ENCODE results near the gene RPL29. TPM values are rescaled to one million over a fixed set of nuclear protein-coding genes. Genes with fewer than 3 reads are reported as not detected.
"Not testable (repeated sequence)": the region's sequence is repeated elsewhere in the genome, so short reads cannot be mapped to it uniquely, and the experiment has no call there.

Gene RPL29
- total and polyA plus RNA-seq, 2 donors from 2014 or later, result 785 to 1,416 TPM

DNA sequence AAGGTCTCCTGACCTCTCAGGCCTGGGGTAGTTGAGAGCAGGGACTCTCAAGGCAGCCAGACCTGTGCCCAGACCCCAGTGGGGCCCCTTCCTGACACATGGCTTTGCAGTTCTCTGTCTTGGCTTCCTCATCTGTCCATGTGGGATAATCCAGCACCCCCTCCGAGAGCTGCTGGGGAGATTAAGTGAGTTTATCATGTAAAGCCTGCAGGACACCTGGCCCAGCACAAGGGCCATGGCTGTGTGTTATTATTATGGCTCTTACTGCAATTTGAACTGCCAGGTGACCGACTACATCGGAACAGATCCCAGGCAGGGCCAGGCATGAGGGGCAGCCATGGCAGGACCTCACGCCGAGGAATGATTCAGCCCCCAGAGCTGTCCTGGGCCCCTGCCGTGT, 48.1 kb upstream of the RPL29 start:
- Histone ChIP-seq H3K4me1 (ENCODE audit: control insufficient read depth in 2 of 3, insufficient read depth in 2 of 3, low read depth in 1 of 3, low read length in 3 of 3) (peaks cover 0 to 8% (median 0%) of the 10 kb centered on the region in 3 donors), H3K27ac (ENCODE audit: low read depth in 2 of 2, low read length in 2 of 2) (no peak overlapping the region), H3K9me3 (ENCODE audit: control insufficient read depth in 2 of 3, insufficient read depth in 1 of 3, low read length in 3 of 3) (no peaks in the 10 kb centered on the region), H3K27me3 (ENCODE audit: control insufficient read depth, insufficient read depth, low read length) (no peaks in the 10 kb centered on the region), H3K4me3 (ENCODE audit: low read length in 3 of 3) (no peak overlapping the region), H3K9ac (ENCODE audit: low read length in 3 of 3) (no peak overlapping the region), H3K36me3 (ENCODE audit: control insufficient read depth in 2 of 3, insufficient read depth in 3 of 3, low read length in 3 of 3) (peaks cover 0 to 4% (median 0%) of the 10 kb centered on the region in 3 donors)
- FAIRE-seq, result no peak
- DNase-seq, result no peak
- TF ChIP-seq, protein P1, sequence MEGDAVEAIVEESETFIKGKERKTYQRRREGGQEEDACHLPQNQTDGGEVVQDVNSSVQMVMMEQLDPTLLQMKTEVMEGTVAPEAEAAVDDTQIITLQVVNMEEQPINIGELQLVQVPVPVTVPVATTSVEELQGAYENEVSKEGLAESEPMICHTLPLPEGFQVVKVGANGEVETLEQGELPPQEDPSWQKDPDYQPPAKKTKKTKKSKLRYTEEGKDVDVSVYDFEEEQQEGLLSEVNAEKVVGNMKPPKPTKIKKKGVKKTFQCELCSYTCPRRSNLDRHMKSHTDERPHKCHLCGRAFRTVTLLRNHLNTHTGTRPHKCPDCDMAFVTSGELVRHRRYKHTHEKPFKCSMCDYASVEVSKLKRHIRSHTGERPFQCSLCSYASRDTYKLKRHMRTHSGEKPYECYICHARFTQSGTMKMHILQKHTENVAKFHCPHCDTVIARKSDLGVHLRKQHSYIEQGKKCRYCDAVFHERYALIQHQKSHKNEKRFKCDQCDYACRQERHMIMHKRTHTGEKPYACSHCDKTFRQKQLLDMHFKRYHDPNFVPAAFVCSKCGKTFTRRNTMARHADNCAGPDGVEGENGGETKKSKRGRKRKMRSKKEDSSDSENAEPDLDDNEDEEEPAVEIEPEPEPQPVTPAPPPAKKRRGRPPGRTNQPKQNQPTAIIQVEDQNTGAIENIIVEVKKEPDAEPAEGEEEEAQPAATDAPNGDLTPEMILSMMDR (IDR thresholded peaks at IDR 0.05; ENCODE audit: borderline replicate concordance, extremely low read depth, insufficient read depth), result no peak
- intact Hi-C loops (cut with DNase I), result no loop called here

DNA sequence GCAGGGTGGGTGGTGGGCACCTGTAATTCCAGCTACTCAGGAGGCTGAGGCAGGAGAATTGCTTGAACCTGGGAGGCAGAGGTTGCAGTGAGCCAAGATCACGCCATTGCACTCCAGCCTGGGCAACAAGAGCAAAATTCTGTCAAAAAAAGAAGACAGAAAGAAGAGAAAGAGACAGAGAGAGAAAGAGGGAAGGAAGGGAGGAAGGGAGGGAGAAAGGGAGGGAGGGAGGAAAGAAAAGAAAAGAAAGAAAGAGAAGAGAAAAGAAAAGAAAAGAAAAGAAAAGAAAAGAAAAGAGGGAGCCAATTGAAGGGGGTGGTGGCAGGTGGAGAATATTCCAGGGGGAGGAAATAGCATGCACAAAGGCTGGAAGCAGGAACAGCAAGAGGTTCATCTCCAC, 47.3 kb upstream of the RPL29 start:
- H3K9ac ChIP-seq (ENCODE audit: low read length in 3 of 3); H3K36me3 ChIP-seq (ENCODE audit: control insufficient read depth in 2 of 3, insufficient read depth in 3 of 3, low read length in 3 of 3); DNase-seq; H3K4me3 ChIP-seq (ENCODE audit: low read length in 3 of 3); intact Hi-C loops (cut with DNase I); FAIRE-seq; H3K9me3 ChIP-seq (ENCODE audit: control insufficient read depth in 2 of 3, insufficient read depth in 1 of 3, low read length in 3 of 3); H3K27ac ChIP-seq (ENCODE audit: low read depth in 2 of 2, low read length in 2 of 2); H3K4me1 ChIP-seq (ENCODE audit: control insufficient read depth in 2 of 3, insufficient read depth in 2 of 3, low read depth in 1 of 3, low read length in 3 of 3); H3K27me3 ChIP-seq (ENCODE audit: control insufficient read depth, insufficient read depth, low read length): not testable (repeated sequence)

DNA sequence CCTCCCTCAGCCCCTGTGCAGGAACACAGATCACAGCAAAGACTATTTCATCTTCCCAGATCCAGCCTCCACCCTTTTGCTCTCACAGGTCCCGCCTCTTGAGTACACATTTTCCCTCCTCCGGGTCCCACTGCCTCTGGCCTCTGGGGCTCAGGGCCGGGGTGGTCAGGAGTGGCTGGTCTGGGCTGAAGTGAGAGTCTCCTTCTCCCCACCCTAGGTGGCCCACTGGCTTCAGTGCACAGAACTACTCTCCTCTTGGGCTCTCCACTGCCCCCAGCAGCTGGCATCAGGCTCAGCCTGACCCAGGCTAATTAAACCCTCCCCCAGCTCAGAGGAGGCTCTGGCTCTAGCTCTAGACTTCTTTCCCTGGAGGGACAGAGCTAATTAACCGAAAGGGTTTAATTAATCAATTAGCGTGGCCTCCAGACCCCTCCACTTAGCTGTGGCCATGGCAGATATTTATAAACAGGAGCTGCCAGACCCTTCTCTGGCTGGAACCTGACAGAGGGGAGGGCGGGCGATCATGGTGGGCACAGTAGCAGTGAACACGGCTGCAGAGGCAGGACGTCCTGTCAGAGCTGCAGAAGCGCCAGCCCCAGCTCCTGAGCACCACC, 45.5 kb upstream of the RPL29 start:
- no peak overlapping the region for H3K4me3 ChIP-seq (ENCODE audit: low read length in 3 of 3)
- H3K36me3 ChIP-seq (ENCODE audit: control insufficient read depth in 2 of 3, insufficient read depth in 3 of 3, low read length in 3 of 3), result no peaks in the 10 kb centered on the region
- H3K4me1 ChIP-seq (ENCODE audit: control insufficient read depth in 2 of 3, insufficient read depth in 2 of 3, low read depth in 1 of 3, low read length in 3 of 3), result peaks cover 0 to 2% (median 0%) of the 10 kb centered on the region in 3 donors
- peak overlapping the region in 1 of 2 donors; percentile 11 for H3K27ac ChIP-seq (ENCODE audit: low read depth in 2 of 2, low read length in 2 of 2)
- no peak for FAIRE-seq
- no peak overlapping the region for H3K9ac ChIP-seq (ENCODE audit: low read length in 3 of 3)
- intact Hi-C loops (cut with DNase I), result no loop called here
- H3K27me3 ChIP-seq (ENCODE audit: control insufficient read depth, insufficient read depth, low read length), result no peaks in the 10 kb centered on the region
- no peaks in the 10 kb centered on the region for H3K9me3 ChIP-seq (ENCODE audit: control insufficient read depth in 2 of 3, insufficient read depth in 1 of 3, low read length in 3 of 3)
- TF ChIP-seq, protein P1 (IDR thresholded peaks at IDR 0.05; ENCODE audit: borderline replicate concordance, extremely low read depth, insufficient read depth), result no peak
- peak in 4 of 5 donors; percentile 26 to 58 (median 46) for DNase-seq

DNA sequence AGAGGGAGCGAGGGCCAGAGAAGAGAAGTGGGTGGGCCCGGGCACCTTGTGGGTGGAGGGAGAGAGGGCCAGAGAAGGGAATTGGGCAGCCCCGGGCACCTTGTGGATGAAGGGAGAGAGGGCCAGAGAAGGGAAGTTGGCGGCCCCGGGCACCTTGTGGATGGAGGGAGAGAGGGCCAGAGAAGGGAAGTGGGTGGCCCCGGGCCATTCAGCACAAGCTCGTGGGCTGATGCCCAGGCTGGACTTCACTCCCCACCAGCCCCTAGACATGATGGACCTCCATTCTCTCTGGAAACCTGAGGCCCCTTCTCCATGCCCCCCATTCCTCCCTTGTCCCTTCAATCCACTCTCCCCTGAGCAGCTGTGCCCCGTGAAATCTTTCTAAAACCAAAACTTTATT, 44.9 kb upstream of the RPL29 start:
- Histone ChIP-seq H3K27me3 (ENCODE audit: control insufficient read depth, insufficient read depth, low read length) (no peaks in the 10 kb centered on the region), H3K4me1 (ENCODE audit: control insufficient read depth in 2 of 3, insufficient read depth in 2 of 3, low read depth in 1 of 3, low read length in 3 of 3) (no peaks in the 10 kb centered on the region), H3K36me3 (ENCODE audit: control insufficient read depth in 2 of 3, insufficient read depth in 3 of 3, low read length in 3 of 3) (no peaks in the 10 kb centered on the region), H3K9me3 (ENCODE audit: control insufficient read depth in 2 of 3, insufficient read depth in 1 of 3, low read length in 3 of 3) (no peaks in the 10 kb centered on the region), H3K4me3 (ENCODE audit: low read length in 3 of 3) (no peak overlapping the region), H3K9ac (ENCODE audit: low read length in 3 of 3) (no peak overlapping the region), H3K27ac (ENCODE audit: low read depth in 2 of 2, low read length in 2 of 2) (peak overlapping the region in 1 of 2 donors; percentile 11)
- FAIRE-seq (no peak), DNase-seq (no peak)
- intact Hi-C loops (cut with DNase I), result no loop called here
- TF ChIP-seq, protein P1 (IDR thresholded peaks at IDR 0.05; ENCODE audit: borderline replicate concordance, extremely low read depth, insufficient read depth), result no peak
